ENCODE data around the gene SLC4A4. TPM values are rescaled to one million over a fixed set of nuclear protein-coding genes. Genes with fewer than 3 reads are reported as not detected.

SLC4A4 gene
- total and polyA plus RNA-seq, 9 donors: 0.23 to 8.3 (median 1.4) TPM

- no peak for DNase-seq
- Histone ChIP-seq H3K27ac (no peak overlapping the region), H3K4me1 (ENCODE audit: insufficient read depth) (no peaks in the 10 kb centered on the region), H3K36me3 (no peaks in the 10 kb centered on the region), H3K27me3 (no peaks in the 10 kb centered on the region), H3K9me3 (no peaks in the 10 kb centered on the region), H3K4me3 (no peak overlapping the region)
- TF ChIP-seq EP300 (IDR thresholded peaks at IDR 0.05) (no peak), CTCF (IDR thresholded peaks at IDR 0.05) (no peak), POLR2A (IDR thresholded peaks at IDR 0.05) (no peak)
- WGBS, 3 donors: 63 to 86% (median 85%) methylated on average over 3 of the region's 3 CpGs
- intact Hi-C loops (cut with DNase I): no loop called here
Observed at GRCh38 chr4:71599578-71599977, 260.8 kb downstream of the SLC4A4 start.

- intact Hi-C loops (cut with DNase I): no loop called here
- Histone ChIP-seq H3K9me3 (no peaks in the 10 kb centered on the region), H3K27me3 (no peaks in the 10 kb centered on the region), H3K27ac (no peak overlapping the region), H3K4me3 (no peak overlapping the region), H3K4me1 (ENCODE audit: insufficient read depth) (no peaks in the 10 kb centered on the region), H3K36me3 (no peaks in the 10 kb centered on the region)
- no peak for DNase-seq
- WGBS, 3 donors: 74 to 95% (median 95%) methylated on average over 6 of the region's 6 CpGs
- TF ChIP-seq POLR2A (IDR thresholded peaks at IDR 0.05): no peak
- no peak for TF ChIP-seq CTCF (IDR thresholded peaks at IDR 0.05)
Observed at GRCh38 chr4:71602289-71602900, 263.6 kb downstream of the SLC4A4 start.

GRCh38 chr4:71604785-71605184, 266.0 kb downstream of the SLC4A4 start:
- Histone ChIP-seq H3K36me3 (no peaks in the 10 kb centered on the region), H3K27ac (no peak overlapping the region), H3K9me3 (no peaks in the 10 kb centered on the region), H3K4me3 (no peak overlapping the region), H3K27me3 (no peaks in the 10 kb centered on the region), H3K4me1 (ENCODE audit: insufficient read depth) (no peaks in the 10 kb centered on the region)
- no peak for TF ChIP-seq EP300 (IDR thresholded peaks at IDR 0.05)
- TF ChIP-seq POLR2A (IDR thresholded peaks at IDR 0.05): no peak
- no peak for TF ChIP-seq CTCF (IDR thresholded peaks at IDR 0.05)
- 85 to 88% (median 87%) methylated on average over 5 of the region's 5 CpGs for WGBS, 3 donors
- intact Hi-C loops (cut with DNase I): no loop called here
- DNase-seq: no peak

GRCh38 chr4:71607109-71607508, 268.3 kb downstream of the SLC4A4 start:
- H3K27me3 ChIP-seq: no peaks in the 10 kb centered on the region
- H3K9me3 ChIP-seq: no peaks in the 10 kb centered on the region
- no peak overlapping the region for H3K27ac ChIP-seq
- H3K36me3 ChIP-seq: no peaks in the 10 kb centered on the region
- 85 to 97% (median 94%) methylated on average over 5 of the region's 5 CpGs for WGBS, 3 donors
- TF ChIP-seq CTCF (IDR thresholded peaks at IDR 0.05) (no peak), EP300 (IDR thresholded peaks at IDR 0.05) (no peak), POLR2A (IDR thresholded peaks at IDR 0.05) (no peak)
- DNase-seq: no peak
- intact Hi-C loops (cut with DNase I): no loop called here
- no peaks in the 10 kb centered on the region for H3K4me1 ChIP-seq (ENCODE audit: insufficient read depth)
- no peak overlapping the region for H3K4me3 ChIP-seq
